ENCODE results near the gene KAT8.

GRCh38 chr16:31143694-31144148 lies 26.3 kb downstream of the KAT8 start:
- no peak for TF ChIP-seq CTCF (IDR thresholded peaks at IDR 0.05)
- no peak for TF ChIP-seq POLR2A (IDR thresholded peaks at IDR 0.05)
